HCT116 (cell line): ENCODE data around the gene KLF11. TPM values are rescaled to one million over a fixed set of nuclear protein-coding genes. Genes with fewer than 3 reads are reported as not detected.

Source experiments
- ATAC-seq: fragments of 200-7000 bp; cut with Tn5 transposase; 2 replicates; pipeline ENCODE4 v1.9.1; 2020; ENCODE audit warnings: mild to moderate bottlenecking, moderate library complexity
- BruUV-seq: library from RNA; stranded (reverse); fragments of 400-500 nt; replicated peaks from 2 replicates; lab custom pipeline; 2021; lab: Mats Ljungman, UMichigan
- CTCF ChIA-PET: fragments of 300-600 bp; sonication (Branson Sonifier 250); formaldehyde crosslinking; loops from one replicate; lab custom pipeline; 2021; ENCODE audit warnings: antibody characterized with exemption; lab: Charles Lee
- POLR2A ChIA-PET: fragments of 300-600, 350-600 bp; sonication (Branson Sonifier 250); formaldehyde crosslinking; loops from one replicate; lab custom pipeline; 2021; ENCODE audit warnings: antibody characterized with exemption; lab: Charles Lee
- RAD21 ChIA-PET, 2 experiments: fragments of 300-600 bp; sonication (Branson Sonifier 250); formaldehyde crosslinking; loops; one replicate each; lab custom pipeline; 2023; ENCODE audit warnings: low total read pairs in 2 of 2; ENCODE audit not compliant: uncharacterized antibody in 2 of 2, unreplicated experiment in 2 of 2, low non-redundant PET in 1 of 2; lab: Charles Lee
- DNase-seq: peaks from one replicate; pipeline ENCODE4 v3.0.0-alpha.2; 2010; ENCODE audit warnings: low read depth, low spot score
- H2AFZ ChIP-seq: fragments of 200-600 bp; shearing (Covaris generic), sonication (generic); 2 replicates; pipeline ENCODE4 v1.6.1; 2017; ENCODE audit warnings: low read depth, mixed run types, mixed read lengths, antibody characterized with exemption, low read length; ENCODE audit not compliant: poor library complexity, severe bottlenecking
- H3K27ac ChIP-seq: 2 replicates; pipeline ENCODE4 v1.5.1; 2012; ENCODE audit warnings: low read depth, low read length
- H3K27me3 ChIP-seq: fragments of 200-600 bp; sonication (generic); 2 replicates; pipeline ENCODE4 v1.6.1; 2016; ENCODE audit warnings: mixed run types, low read length, mixed read lengths; ENCODE audit not compliant: insufficient read depth
- H3K36me3 ChIP-seq, 2 experiments: fragments of 200-500 bp in 1 of 2; fragments of 200-600 bp in 1 of 2; sonication (Bioruptor generic) in 1 of 2; sonication (generic) in 1 of 2; 2 replicates each; pipeline versions ENCODE4 v1.5.1 to v1.6.1; 2014 to 2016; ENCODE audit warnings: low read length in 2 of 2, inconsistent platforms in 1 of 2, mixed read lengths in 1 of 2, mixed run types in 1 of 2; ENCODE audit not compliant: insufficient read depth in 2 of 2, control insufficient read depth in 1 of 2
- H3K4me1 ChIP-seq, 2 experiments: fragments of 200-600 bp in 1 of 2; sonication (generic) in 1 of 2; 2 replicates each; pipeline versions ENCODE4 v1.5.1 to v1.6.1; 2012 to 2017; ENCODE audit warnings: low read length in 2 of 2, inconsistent platforms in 1 of 2, mild to moderate bottlenecking in 1 of 2, mixed read lengths in 1 of 2, mixed run types in 1 of 2, moderate library complexity in 1 of 2; ENCODE audit not compliant: insufficient read depth in 2 of 2, control insufficient read depth in 1 of 2
- H3K4me2 ChIP-seq: fragments of 200-600 bp; sonication (generic); 2 replicates; pipeline ENCODE4 v1.6.1; 2017; ENCODE audit warnings: mixed run types, low read length, mixed read lengths
- H3K4me3 ChIP-seq, 2 experiments: fragments of 200-600 bp in 1 of 2; sonication (generic) in 1 of 2; replicated peaks in 1 of 2; 2 replicates each; pipeline ENCODE4 v1.5.1; 2011 to 2016; ENCODE audit warnings: low read length in 2 of 2, control low read depth in 1 of 2, low read depth in 1 of 2, mild to moderate bottlenecking in 1 of 2, mixed read lengths in 1 of 2, mixed run types in 1 of 2
- H3K79me2 ChIP-seq: fragments of 200-600 bp; sonication (generic); 2 replicates; pipeline ENCODE4 v1.6.1; 2017; ENCODE audit warnings: mild to moderate bottlenecking, mixed run types, low read length, moderate library complexity, mixed read lengths; ENCODE audit not compliant: insufficient read depth
- H3K9ac ChIP-seq: fragments of 200-600 bp; sonication (generic); 2 replicates; pipeline ENCODE4 v1.6.1; 2016; ENCODE audit warnings: low read length, mixed read lengths
- H3K9me2 ChIP-seq: fragments of 200-600 bp; sonication (generic), shearing (Covaris generic); 2 replicates; pipeline ENCODE4 v1.6.1; 2017; ENCODE audit warnings: mixed run types, mild to moderate bottlenecking, moderate library complexity; ENCODE audit not compliant: insufficient read depth
- H3K9me3 ChIP-seq, 2 experiments: fragments of 200-500 bp in 1 of 2; fragments of 200-600 bp in 1 of 2; sonication (Bioruptor generic) in 1 of 2; sonication (generic) in 1 of 2; 2 replicates each; pipeline ENCODE4 v1.6.1; 2014 to 2017; ENCODE audit warnings: low read length in 2 of 2, mixed read lengths in 2 of 2, inconsistent platforms in 1 of 2, low read depth in 1 of 2, mild to moderate bottlenecking in 1 of 2, mixed run types in 1 of 2, moderate library complexity in 1 of 2; ENCODE audit not compliant: control insufficient read depth in 1 of 2, insufficient read depth in 1 of 2
- H4K20me1 ChIP-seq: fragments of 200-600 bp; sonication (generic), shearing (Covaris generic); 2 replicates; pipeline ENCODE4 v1.6.1; 2017; ENCODE audit warnings: mixed run types, mild to moderate bottlenecking, moderate library complexity; ENCODE audit not compliant: insufficient read depth
- EZH2 ChIP-seq: fragments of 200-600 bp; sonication (generic); IDR thresholded peaks from 2 replicates; pipeline ENCODE4 v1.6.1; 2017; ENCODE audit warnings: antibody characterized with exemption, mixed run types
- FOSL1 ChIP-seq: IDR thresholded peaks from 2 replicates; pipeline ENCODE4 v1.6.1; 2012; ENCODE audit warnings: low read depth
- JUND ChIP-seq: IDR thresholded peaks from 2 replicates; pipeline ENCODE4 v1.6.1; 2012
- RAD21 ChIP-seq: IDR thresholded peaks from 2 replicates; pipeline ENCODE4 v1.6.1; 2012; ENCODE audit warnings: low read depth, mild to moderate bottlenecking
- SIN3A ChIP-seq: IDR thresholded peaks from 2 replicates; pipeline ENCODE4 v1.6.1; 2012; ENCODE audit warnings: low read depth
- SRF ChIP-seq: IDR thresholded peaks from 2 replicates; pipeline ENCODE4 v1.6.1; 2012; ENCODE audit warnings: low read depth
- TCF7L2 ChIP-seq: IDR thresholded peaks from 2 replicates; pipeline ENCODE4 v1.7.0; 2011; ENCODE audit warnings: borderline replicate concordance, inconsistent platforms; ENCODE audit not compliant: insufficient read depth, insufficient read length; ENCODE audit errors: extremely low read depth
- YY1 ChIP-seq: IDR thresholded peaks from 2 replicates; pipeline ENCODE4 v1.6.1; 2011; ENCODE audit warnings: low read length, low read depth, moderate library complexity, mild to moderate bottlenecking; ENCODE audit not compliant: insufficient replicate concordance; ENCODE audit errors: extremely low read depth
- ZFX ChIP-seq: fragments of 450-650 bp; IDR thresholded peaks from 2 replicates; pipeline ENCODE4 v1.6.1; 2017
- ZNF274 ChIP-seq: fragments of 200-500 bp; sonication (Bioruptor generic); IDR thresholded peaks from 2 replicates; pipeline ENCODE4 v1.6.1; 2014; ENCODE audit warnings: mild to moderate bottlenecking, low read depth, low read length, inconsistent platforms
- intact Hi-C: fragments of 100-400 bp; cut with micrococcal nuclease; formaldehyde crosslinking; loops from 2 replicates; pipeline ENCODE4 v1.10.0; 2022
- total RNA-seq: library from RNA; stranded (reverse); gene quantifications from one replicate; pipeline ENCODE4 v1.2.1, GENCODE V29; 2021; ENCODE audit not compliant: unreplicated experiment
- TF ChIP-seq, protein P1 (sequence below): IDR thresholded peaks from 2 replicates; pipeline ENCODE4 v1.6.1; 2012
- TF ChIP-seq, protein P2 (sequence below): IDR thresholded peaks from 2 replicates; pipeline ENCODE4 v1.6.1; 2012
- TF ChIP-seq, protein P3 (sequence below): IDR thresholded peaks from 2 replicates; pipeline ENCODE4 v1.6.1; 2011; ENCODE audit warnings: mild to moderate bottlenecking, low read length, moderate library complexity; ENCODE audit not compliant: insufficient replicate concordance; ENCODE audit errors: extremely low read depth

Gene KLF11
- total RNA-seq, 1 experiment from 2014 or later, result 9.0 TPM

DNA sequence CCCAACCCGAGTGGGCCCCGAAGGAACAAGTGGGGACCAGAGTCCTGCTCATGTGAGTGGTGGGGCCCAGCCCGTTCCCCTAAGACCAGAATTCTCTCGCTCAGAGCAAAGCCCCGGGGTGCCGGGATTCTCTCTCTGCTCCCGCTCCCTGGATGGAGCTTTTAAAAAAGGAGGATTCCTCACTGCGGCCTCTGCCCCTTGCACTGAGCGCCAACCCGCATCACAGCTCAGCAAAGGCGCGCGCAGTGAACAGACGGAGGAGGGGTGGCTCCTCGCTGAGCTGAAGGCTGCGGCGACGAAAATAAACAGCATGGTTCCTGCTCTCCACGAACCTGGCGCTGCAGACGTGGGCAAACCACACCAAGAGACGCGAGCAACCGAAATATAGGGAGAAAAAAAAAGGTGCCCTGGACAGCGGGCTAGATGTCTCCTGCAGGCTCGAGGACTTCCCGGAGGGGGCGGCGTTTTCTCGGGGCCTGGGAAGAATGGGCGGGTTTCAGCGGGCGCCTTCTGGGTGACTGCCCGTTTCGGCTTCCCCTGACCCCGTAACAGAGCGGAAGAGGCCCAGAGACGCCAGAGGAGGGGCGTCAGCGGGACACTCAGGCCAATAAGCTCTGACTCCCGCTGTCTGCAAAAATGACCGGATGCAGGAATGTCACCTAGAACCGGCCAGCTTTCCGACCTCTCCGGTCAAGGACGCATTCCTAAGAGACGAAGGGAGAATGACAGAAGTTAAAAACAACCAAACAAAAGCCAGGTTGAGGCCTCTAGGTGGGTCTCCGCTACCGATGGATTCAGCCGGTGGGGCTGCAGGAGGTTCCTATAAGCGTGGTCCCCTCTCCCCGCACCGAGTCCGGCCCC lies 819 bp upstream of the KLF11 start:
- Histone ChIP-seq H3K9me2 (no peaks in the 10 kb centered on the region), H3K36me3 (no peaks in the 10 kb centered on the region), H3K9ac (no peak overlapping the region), H3K4me1 (peaks cover 3 to 21% of the 10 kb centered on the region in 2 experiments; a peak in 2 of 4 replicates), H3K9me3 (peaks cover 4 to 8% of the 10 kb centered on the region in 2 experiments; a peak in 1 of 4 replicates), H4K20me1 (no peaks in the 10 kb centered on the region), H3K4me2 (no peak overlapping the region), H2AFZ (no peak overlapping the region), H3K27me3 (no peaks in the 10 kb centered on the region), H3K79me2 (no peaks in the 10 kb centered on the region), H3K27ac (no peak overlapping the region), H3K4me3 (no peak overlapping the region)
- TF ChIP-seq SIN3A (no peak), FOSL1 (no peak), ZFX (no peak), ZNF274 (no peak), EZH2 (no peak), JUND (no peak), TCF7L2 (no peak), SRF (no peak), YY1 (no peak), RAD21 (no peak)
- TF ChIP-seq, protein P1, sequence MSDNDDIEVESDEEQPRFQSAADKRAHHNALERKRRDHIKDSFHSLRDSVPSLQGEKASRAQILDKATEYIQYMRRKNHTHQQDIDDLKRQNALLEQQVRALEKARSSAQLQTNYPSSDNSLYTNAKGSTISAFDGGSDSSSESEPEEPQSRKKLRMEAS, result no peak
- TF ChIP-seq, protein P2, sequence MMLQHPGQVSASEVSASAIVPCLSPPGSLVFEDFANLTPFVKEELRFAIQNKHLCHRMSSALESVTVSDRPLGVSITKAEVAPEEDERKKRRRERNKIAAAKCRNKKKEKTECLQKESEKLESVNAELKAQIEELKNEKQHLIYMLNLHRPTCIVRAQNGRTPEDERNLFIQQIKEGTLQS, result no peak
- TF ChIP-seq, protein P3, sequence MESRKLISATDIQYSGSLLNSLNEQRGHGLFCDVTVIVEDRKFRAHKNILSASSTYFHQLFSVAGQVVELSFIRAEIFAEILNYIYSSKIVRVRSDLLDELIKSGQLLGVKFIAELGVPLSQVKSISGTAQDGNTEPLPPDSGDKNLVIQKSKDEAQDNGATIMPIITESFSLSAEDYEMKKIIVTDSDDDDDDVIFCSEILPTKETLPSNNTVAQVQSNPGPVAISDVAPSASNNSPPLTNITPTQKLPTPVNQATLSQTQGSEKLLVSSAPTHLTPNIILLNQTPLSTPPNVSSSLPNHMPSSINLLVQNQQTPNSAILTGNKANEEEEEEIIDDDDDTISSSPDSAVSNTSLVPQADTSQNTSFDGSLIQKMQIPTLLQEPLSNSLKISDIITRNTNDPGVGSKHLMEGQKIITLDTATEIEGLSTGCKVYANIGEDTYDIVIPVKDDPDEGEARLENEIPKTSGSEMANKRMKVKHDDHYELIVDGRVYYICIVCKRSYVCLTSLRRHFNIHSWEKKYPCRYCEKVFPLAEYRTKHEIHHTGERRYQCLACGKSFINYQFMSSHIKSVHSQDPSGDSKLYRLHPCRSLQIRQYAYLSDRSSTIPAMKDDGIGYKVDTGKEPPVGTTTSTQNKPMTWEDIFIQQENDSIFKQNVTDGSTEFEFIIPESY, result no peak
- ChIA-PET CTCF (no interaction called here), RAD21 (no interaction called here), POLR2A (no interaction called here)
- intact Hi-C loops, result loop anchor here (10.0 kb wide), 1 partner anchor 488 kb away; the partner anchor contains the start of gene ADAM17
- ATAC-seq (no peak), DNase-seq (no peak)
- BruUV-seq, result TSS peak; percentile 45
